ENCODE measurements around the gene PRKCZ.
"Not testable (repeated sequence)": the region's sequence is repeated elsewhere in the genome, so short reads cannot be mapped to it uniquely, and the experiment has no call there.

The PRKCZ gene

GRCh38 chr1:2104621-2105427, 54.6 kb downstream of the PRKCZ start:
- DNase-seq, result no peak

- DNase-seq, result no peak
Observed at GRCh38 chr1:2105781-2106524, 55.7 kb downstream of the PRKCZ start.

- no peak for DNase-seq
Observed at GRCh38 chr1:2106659-2107405, 56.6 kb downstream of the PRKCZ start.

- no peak for DNase-seq
Observed at GRCh38 chr1:2107586-2108212, 57.5 kb downstream of the PRKCZ start.

- DNase-seq, result no peak
Observed at GRCh38 chr1:2108213-2108876, 58.1 kb downstream of the PRKCZ start.

GRCh38 chr1:2108877-2109580, 58.8 kb downstream of the PRKCZ start:
- no peak for DNase-seq

- DNase-seq, result no peak
Observed at GRCh38 chr1:2109581-2110021, 59.4 kb downstream of the PRKCZ start.

GRCh38 chr1:2110191-2110737, 60.1 kb downstream of the PRKCZ start:
- no peak for DNase-seq

- DNase-seq, result no peak
Observed at GRCh38 chr1:2110738-2111673, 60.8 kb downstream of the PRKCZ start.

- no peak for DNase-seq
Observed at GRCh38 chr1:2111674-2112035, 61.4 kb downstream of the PRKCZ start.

GRCh38 chr1:2112280-2112701, 62.1 kb downstream of the PRKCZ start:
- DNase-seq, result no peak

- no peak for DNase-seq
Observed at GRCh38 chr1:2113620-2114135, 63.5 kb downstream of the PRKCZ start.

- DNase-seq, result not testable (repeated sequence)
Observed at GRCh38 chr1:2114635-2115007, 64.4 kb downstream of the PRKCZ start.

- no peak for DNase-seq
Observed at GRCh38 chr1:2115008-2115641, 64.9 kb downstream of the PRKCZ start.

GRCh38 chr1:2115702-2116341, 65.6 kb downstream of the PRKCZ start:
- no peak for DNase-seq

GRCh38 chr1:2119886-2120285, 69.7 kb downstream of the PRKCZ start:
- DNase-seq, result no peak

GRCh38 chr1:2121101-2121691, 71.0 kb downstream of the PRKCZ start:
- DNase-seq, result no peak

- not testable (repeated sequence) for DNase-seq
Observed at GRCh38 chr1:2121794-2122193, 71.6 kb downstream of the PRKCZ start.
